Measurements from ENCODE around the gene TBC1D4. TPM values are rescaled to one million over a fixed set of nuclear protein-coding genes. Genes with fewer than 3 reads are reported as not detected.

TBC1D4 gene
- total and polyA plus RNA-seq, 2 experiments from 2014 or later, result 18.7 to 38.2 TPM

GRCh38 chr13:75363371-75363770, 118.6 kb downstream of the TBC1D4 start:
- no peaks in the 10 kb centered on the region for H3F3A ChIP-seq (replicated peaks; ENCODE audit: low read depth)
- H3K9me2 ChIP-seq (ENCODE audit: insufficient read depth), result no peaks in the 10 kb centered on the region
- no peaks in the 10 kb centered on the region for H4K20me1 ChIP-seq (replicated peaks; ENCODE audit: insufficient read depth)
- TF ChIP-seq ZNF462 (CRISPR knock-in tag; IDR thresholded peaks at IDR 0.05), result no peak
- TF ChIP-seq POLR2AphosphoS5 (IDR thresholded peaks at IDR 0.05; ENCODE audit: low read depth), result no peak
- no peak for TF ChIP-seq EZH2 (IDR thresholded peaks at IDR 0.05; ENCODE audit: low read depth, unreplicated experiment)
- no peak for TF ChIP-seq NANOG (IDR thresholded peaks at IDR 0.05; ENCODE audit: borderline replicate concordance)
- no peak for TF ChIP-seq EZH2phosphoT487 (IDR thresholded peaks at IDR 0.05; ENCODE audit: unreplicated experiment)
- TF ChIP-seq ZNF331 (CRISPR knock-in tag; IDR thresholded peaks at IDR 0.05; ENCODE audit: low read depth), result no peak
- TF ChIP-seq ZNF114 (CRISPR knock-in tag; IDR thresholded peaks at IDR 0.05), result no peak
- TF ChIP-seq CREB1 (CRISPR knock-in tag; IDR thresholded peaks at IDR 0.05; ENCODE audit: low read depth), result no peak
- no peak for TF ChIP-seq ETS1 (IDR thresholded peaks at IDR 0.05)
- TF ChIP-seq CTCF (conservative IDR thresholded peaks at IDR 0.05; ENCODE audit: low read depth in 2 of 2), result no peak
- no peak for TF ChIP-seq STAT1 (IDR thresholded peaks at IDR 0.05; ENCODE audit: unreplicated experiment)
- TF ChIP-seq JUNB (IDR thresholded peaks at IDR 0.05; ENCODE audit: unreplicated experiment), result no peak
- TF ChIP-seq REST (IDR thresholded peaks at IDR 0.05; ENCODE audit: unreplicated experiment), result no peak
- H3K27me3 Mint-ChIP-seq (ENCODE audit: insufficient read depth, low read depth, poor library complexity), result no peaks in the 10 kb centered on the region
- H3K27ac ChIP-seq (ENCODE audit: low read depth), result no peak overlapping the region
- H3K4me3 ChIP-seq, result no peak overlapping the region
- no peaks in the 10 kb centered on the region for H3K36me3 Mint-ChIP-seq (ENCODE audit: low read depth)
- H3K4me1 ChIP-seq (ENCODE audit: insufficient read depth), result 0 out of 2 replicates have a peak, but pooled peaks cover 3% of the 10 kb centered on the region
- ATAC-seq (no peak), DNase-seq (ENCODE audit: low spot score) (no peak)
- H3K27ac Mint-ChIP-seq, result no peak overlapping the region
- no peaks in the 10 kb centered on the region for H3K36me3 ChIP-seq (ENCODE audit: insufficient read depth)
- H3K79me2 ChIP-seq (replicated peaks; ENCODE audit: insufficient read depth), result no peaks in the 10 kb centered on the region
- H3K4me2 ChIP-seq, result no peak overlapping the region
- no peaks in the 10 kb centered on the region for H3K27me3 ChIP-seq (ENCODE audit: insufficient read depth)
- peaks cover 9% of the 10 kb centered on the region for H3K4me1 Mint-ChIP-seq
- H2AFZ ChIP-seq, result no peak overlapping the region
- H3K4me3 Mint-ChIP-seq, result no peak overlapping the region
- H3K9me3 Mint-ChIP-seq, result no peaks in the 10 kb centered on the region
